OCI-LY3 (cell line): ENCODE data around the gene OSTF1.

Experiments
- H2AFZ ChIP-seq: fragments of 200-600, 300-600 bp; shearing (Covaris generic); 2 replicates; pipeline ENCODE4 v1.6.0; 2014; ENCODE audit warnings: antibody characterized with exemption, low read depth, low read length
- H3K27ac ChIP-seq: fragments of 200-600, 300-600 bp; sonication (generic); 2 replicates; pipeline ENCODE4 v1.5.1; 2014; ENCODE audit warnings: mild to moderate bottlenecking, low read length, moderate library complexity, mixed read lengths
- H3K27me3 ChIP-seq: fragments of 200-600, 300-600 bp; sonication (generic); 2 replicates; pipeline ENCODE4 v1.6.1; 2014; ENCODE audit warnings: low read depth, low read length, mixed read lengths
- H3K36me3 ChIP-seq: fragments of 200-600, 300-600 bp; sonication (generic); replicated peaks from 2 replicates; pipeline ENCODE3; 2014; ENCODE audit warnings: low read depth, low read length, mixed read lengths
- H3K4me1 ChIP-seq: fragments of 300-600, 200-600 bp; sonication (generic); 2 replicates; pipeline ENCODE4 v1.6.1; 2014; ENCODE audit warnings: low read length, mixed read lengths
- H3K4me2 ChIP-seq: fragments of 200-600, 300-600 bp; sonication (generic); 2 replicates; pipeline ENCODE4 v1.6.1; 2014; ENCODE audit warnings: low read length, mixed read lengths
- H3K4me3 ChIP-seq: fragments of 300-600, 200-600 bp; sonication (generic); 2 replicates; pipeline ENCODE4 v1.5.1; 2014; ENCODE audit warnings: antibody characterized with exemption, mild to moderate bottlenecking, low read length, moderate library complexity
- H3K79me2 ChIP-seq: fragments of 300-600, 200-600 bp; shearing (Covaris generic); 2 replicates; pipeline ENCODE4 v1.6.1; 2014; ENCODE audit warnings: mild to moderate bottlenecking, low read length, mixed read lengths
- H3K9ac ChIP-seq: fragments of 300-600, 200-600 bp; shearing (Covaris generic); 2 replicates; pipeline ENCODE4 v1.6.0; 2014; ENCODE audit warnings: mild to moderate bottlenecking, low read length, moderate library complexity
- H3K9me3 ChIP-seq: fragments of 200-600, 300-600 bp; shearing (Covaris generic); 2 replicates; pipeline ENCODE4 v1.6.1; 2014; ENCODE audit warnings: low read length, mixed read lengths; ENCODE audit not compliant: insufficient read depth
- H4K20me1 ChIP-seq: fragments of 200-600, 300-600 bp; sonication (generic); 2 replicates; pipeline ENCODE4 v1.6.1; 2016; ENCODE audit warnings: low read length, mixed read lengths; ENCODE audit not compliant: insufficient read depth
- EZH2phosphoT487 ChIP-seq: fragments of 200-600 bp; shearing (Covaris generic); IDR thresholded peaks from 2 replicates; pipeline ENCODE4 v1.6.1; 2018; ENCODE audit warnings: antibody characterized with exemption, mixed run types, low read depth
- TF ChIP-seq, protein P1 (sequence below): fragments of 200-600, 300-600 bp; sonication (generic); IDR thresholded peaks from 2 replicates; pipeline ENCODE4 v1.5.1; 2014; ENCODE audit warnings: antibody characterized with exemption, low read length, low read depth

The OSTF1 gene

DNA sequence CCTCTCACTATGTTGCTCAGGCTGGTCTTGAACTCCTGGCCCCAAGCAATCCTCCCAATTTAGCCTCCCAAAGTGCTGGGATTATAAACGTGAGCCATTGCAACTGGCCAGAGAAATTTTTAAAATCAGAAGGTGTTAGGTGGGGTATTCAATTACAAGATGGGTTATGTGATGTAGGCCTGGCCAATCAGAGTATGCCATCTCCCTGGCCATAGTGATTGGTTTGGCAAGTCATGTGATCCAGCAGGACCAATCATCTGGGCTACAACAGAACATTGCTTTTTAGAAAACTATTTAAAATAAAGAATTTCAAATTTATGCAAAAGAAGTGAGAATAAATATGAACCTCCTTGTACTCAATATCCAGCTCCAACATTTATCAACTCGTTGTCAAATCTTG, 22.8 kb upstream of the OSTF1 start:
- Histone ChIP-seq H4K20me1 (no peaks in the 10 kb centered on the region), H3K9ac (no peak overlapping the region), H3K4me3 (no peak overlapping the region), H3K4me2 (no peak overlapping the region), H3K4me1 (no peaks in the 10 kb centered on the region), H3K27me3 (no peaks in the 10 kb centered on the region), H2AFZ (no peak overlapping the region), H3K9me3 (no peaks in the 10 kb centered on the region), H3K36me3 (no peaks in the 10 kb centered on the region), H3K27ac (no peak overlapping the region), H3K79me2 (no peaks in the 10 kb centered on the region)
- no peak for TF ChIP-seq EZH2phosphoT487
- TF ChIP-seq, protein P1, sequence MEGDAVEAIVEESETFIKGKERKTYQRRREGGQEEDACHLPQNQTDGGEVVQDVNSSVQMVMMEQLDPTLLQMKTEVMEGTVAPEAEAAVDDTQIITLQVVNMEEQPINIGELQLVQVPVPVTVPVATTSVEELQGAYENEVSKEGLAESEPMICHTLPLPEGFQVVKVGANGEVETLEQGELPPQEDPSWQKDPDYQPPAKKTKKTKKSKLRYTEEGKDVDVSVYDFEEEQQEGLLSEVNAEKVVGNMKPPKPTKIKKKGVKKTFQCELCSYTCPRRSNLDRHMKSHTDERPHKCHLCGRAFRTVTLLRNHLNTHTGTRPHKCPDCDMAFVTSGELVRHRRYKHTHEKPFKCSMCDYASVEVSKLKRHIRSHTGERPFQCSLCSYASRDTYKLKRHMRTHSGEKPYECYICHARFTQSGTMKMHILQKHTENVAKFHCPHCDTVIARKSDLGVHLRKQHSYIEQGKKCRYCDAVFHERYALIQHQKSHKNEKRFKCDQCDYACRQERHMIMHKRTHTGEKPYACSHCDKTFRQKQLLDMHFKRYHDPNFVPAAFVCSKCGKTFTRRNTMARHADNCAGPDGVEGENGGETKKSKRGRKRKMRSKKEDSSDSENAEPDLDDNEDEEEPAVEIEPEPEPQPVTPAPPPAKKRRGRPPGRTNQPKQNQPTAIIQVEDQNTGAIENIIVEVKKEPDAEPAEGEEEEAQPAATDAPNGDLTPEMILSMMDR = no peak

- no peaks in the 10 kb centered on the region for H4K20me1 ChIP-seq
- no peak overlapping the region for H2AFZ ChIP-seq
- H3K27ac ChIP-seq = no peak overlapping the region
- H3K79me2 ChIP-seq = no peaks in the 10 kb centered on the region
- no peaks in the 10 kb centered on the region for H3K9me3 ChIP-seq
- no peak overlapping the region for H3K4me3 ChIP-seq
- peaks cover 4% of the 10 kb centered on the region; the same call in 1 of the 2 replicates for H3K4me1 ChIP-seq
- H3K27me3 ChIP-seq = no peaks in the 10 kb centered on the region
- no peak overlapping the region for H3K9ac ChIP-seq
- H3K36me3 ChIP-seq = no peaks in the 10 kb centered on the region
- H3K4me2 ChIP-seq = no peak overlapping the region
- TF ChIP-seq EZH2phosphoT487 = no peak
- TF ChIP-seq, protein P1 = no peak
Measured at GRCh38 chr9:75067894-75068293, 20.4 kb upstream of the OSTF1 start.

DNA sequence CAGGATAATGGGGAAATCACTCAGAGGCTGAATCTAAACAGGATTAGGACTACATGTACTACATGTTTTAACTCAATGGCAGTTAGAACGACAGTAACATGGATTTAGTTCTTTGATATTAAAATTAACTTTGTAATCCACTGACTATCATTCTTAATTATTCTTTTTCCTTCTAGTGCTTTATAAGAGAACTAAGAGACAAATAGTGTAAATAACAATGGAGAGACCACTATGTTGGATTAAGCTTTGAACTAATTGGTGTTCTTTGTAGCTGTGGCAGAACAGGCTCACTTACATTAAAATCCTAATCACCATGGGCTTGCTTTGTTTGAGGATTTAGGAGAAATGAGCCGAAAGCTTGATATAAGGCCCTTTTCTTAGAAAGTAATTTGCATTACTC, 19.1 kb upstream of the OSTF1 start:
- Histone ChIP-seq H3K9me3 (no peaks in the 10 kb centered on the region), H4K20me1 (no peaks in the 10 kb centered on the region), H3K36me3 (no peaks in the 10 kb centered on the region), H3K4me2 (no peak overlapping the region), H3K4me3 (no peak overlapping the region), H3K27ac (no peak overlapping the region), H3K4me1 (peaks cover 4% of the 10 kb centered on the region; the same call in 1 of the 2 replicates), H3K79me2 (no peaks in the 10 kb centered on the region), H3K27me3 (no peaks in the 10 kb centered on the region), H2AFZ (no peak overlapping the region), H3K9ac (no peak overlapping the region)
- no peak for TF ChIP-seq EZH2phosphoT487
- TF ChIP-seq, protein P1 = no peak

DNA sequence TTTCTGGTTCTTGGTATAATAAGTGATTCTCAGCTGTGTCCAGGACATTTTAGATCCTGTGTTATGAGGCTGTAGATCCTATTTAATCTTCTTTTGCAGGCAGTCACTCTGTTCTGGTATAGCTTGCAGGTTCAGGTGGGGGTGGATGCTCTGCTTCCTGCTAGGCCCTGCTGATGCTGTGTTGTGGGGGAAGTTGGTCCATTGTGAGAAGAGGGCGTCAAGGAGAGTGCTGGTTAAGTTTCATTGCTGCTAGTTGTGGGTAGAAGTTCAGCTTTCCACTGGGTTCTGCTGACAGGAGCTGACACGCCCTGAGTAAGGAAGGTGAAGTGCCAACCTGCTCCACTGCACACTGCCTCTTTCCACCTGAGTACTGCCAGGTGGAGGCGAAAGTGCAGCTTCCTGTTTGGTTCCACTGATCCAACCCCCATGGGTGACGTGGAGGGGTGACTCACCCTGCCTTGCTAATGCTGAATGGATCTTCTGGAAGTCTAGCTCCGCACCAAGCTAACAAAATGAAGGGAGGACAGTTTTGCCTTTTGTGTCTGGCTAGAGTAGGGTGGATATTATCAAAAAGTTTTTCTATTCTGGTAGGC, 16.7 kb upstream of the OSTF1 start:
- peak overlapping the region; percentile 53; the same call in 1 of the 2 replicates for H2AFZ ChIP-seq
- no peaks in the 10 kb centered on the region for H3K36me3 ChIP-seq
- H3K27me3 ChIP-seq = no peaks in the 10 kb centered on the region
- no peaks in the 10 kb centered on the region for H3K79me2 ChIP-seq
- no peaks in the 10 kb centered on the region for H4K20me1 ChIP-seq
- no peak overlapping the region for H3K4me3 ChIP-seq
- H3K4me1 ChIP-seq = peaks cover 4% of the 10 kb centered on the region; the same call in 1 of the 2 replicates
- H3K4me2 ChIP-seq = peak overlapping the region; percentile 15; the same call in 1 of the 2 replicates
- no peaks in the 10 kb centered on the region for H3K9me3 ChIP-seq
- no peak overlapping the region for H3K27ac ChIP-seq
- H3K9ac ChIP-seq = no peak overlapping the region
- TF ChIP-seq, protein P1 = no peak
- no peak for TF ChIP-seq EZH2phosphoT487
